Trophoblast cell (in vitro differentiated cells and primary cell): ENCODE results near the gene PLB1.

Source experiments
- DNase-seq, 2 donors: peaks; one replicate each; pipeline ENCODE4 v3.0.0-alpha.2; 2016
- H2AFZ ChIP-seq: 2 replicates; pipeline ENCODE4 v1.6.1; 2013; ENCODE audit warnings: low read length, moderate library complexity, mild to moderate bottlenecking; ENCODE audit not compliant: insufficient read depth, poor library complexity
- H2AK5ac ChIP-seq: 2 replicates; pipeline ENCODE4 v1.6.1; 2013; ENCODE audit warnings: mild to moderate bottlenecking, low read length
- H2BK120ac ChIP-seq: 2 replicates; pipeline ENCODE4 v1.6.1; 2013; ENCODE audit warnings: low read length, mild to moderate bottlenecking, moderate library complexity; ENCODE audit not compliant: insufficient read depth, poor library complexity
- H2BK12ac ChIP-seq: 2 replicates; pipeline ENCODE4 v1.6.1; 2013; ENCODE audit warnings: mild to moderate bottlenecking, low read length, moderate library complexity
- H2BK5ac ChIP-seq: 2 replicates; pipeline ENCODE4 v1.6.1; 2013; ENCODE audit warnings: low read length, low read depth, moderate library complexity, mild to moderate bottlenecking; ENCODE audit not compliant: poor library complexity
- H3K14ac ChIP-seq: 2 replicates; pipeline ENCODE4 v1.6.1; 2013; ENCODE audit warnings: mild to moderate bottlenecking, low read length
- H3K18ac ChIP-seq: 2 replicates; pipeline ENCODE4 v1.6.1; 2013; ENCODE audit warnings: mild to moderate bottlenecking, low read length
- H3K23ac ChIP-seq: 2 replicates; pipeline ENCODE4 v1.6.1; 2013; ENCODE audit warnings: low read length
- H3K27ac ChIP-seq: 2 replicates; pipeline ENCODE4 v1.5.1; 2013; ENCODE audit warnings: low read depth, mild to moderate bottlenecking, inconsistent platforms, low read length, moderate library complexity
- H3K27me3 ChIP-seq: 2 replicates; pipeline ENCODE4 v1.6.1; 2013; ENCODE audit warnings: inconsistent platforms, mild to moderate bottlenecking, low read length, moderate library complexity; ENCODE audit not compliant: insufficient read depth
- H3K36me3 ChIP-seq, 2 experiments: 1 replicate in 1 of 2; 2 replicates in 1 of 2; pipeline ENCODE4 v1.6.1; 2013; ENCODE audit warnings: low read length in 2 of 2, mild to moderate bottlenecking in 2 of 2, moderate library complexity in 1 of 2; ENCODE audit not compliant: insufficient read depth in 2 of 2, control insufficient read depth in 1 of 2
- H3K4ac ChIP-seq: 2 replicates; pipeline ENCODE4 v1.6.1; 2013; ENCODE audit warnings: low read depth, mild to moderate bottlenecking, low read length, moderate library complexity
- H3K4me1 ChIP-seq, 2 experiments: 1 replicate in 1 of 2; 2 replicates in 1 of 2; pipeline ENCODE4 v1.6.1; 2013; ENCODE audit warnings: low read length in 2 of 2, mild to moderate bottlenecking in 2 of 2, moderate library complexity in 1 of 2; ENCODE audit not compliant: insufficient read depth in 2 of 2, control insufficient read depth in 1 of 2
- H3K4me2 ChIP-seq: 2 replicates; pipeline ENCODE4 v1.6.1; 2013; ENCODE audit warnings: inconsistent platforms, mild to moderate bottlenecking, low read length, moderate library complexity
- H3K4me3 ChIP-seq: 2 replicates; pipeline ENCODE4 v1.5.1; 2013; ENCODE audit warnings: mild to moderate bottlenecking, low read depth, low read length, inconsistent platforms
- H3K79me1 ChIP-seq: one replicate; pipeline ENCODE4 v1.6.1; 2013; ENCODE audit warnings: low read length
- H3K79me2 ChIP-seq: 2 replicates; pipeline ENCODE4 v1.6.1; 2013; ENCODE audit warnings: low read length, mild to moderate bottlenecking; ENCODE audit not compliant: control insufficient read depth, insufficient read depth, poor library complexity
- H3K9ac ChIP-seq: 2 replicates; pipeline ENCODE4 v1.6.1; 2013; ENCODE audit warnings: mild to moderate bottlenecking, low read length
- H3K9me3 ChIP-seq: 2 replicates; pipeline ENCODE4 v1.6.1; 2013; ENCODE audit warnings: low read depth, mild to moderate bottlenecking, control low read depth, inconsistent platforms, low read length; ENCODE audit not compliant: insufficient read depth
- H4K12ac ChIP-seq: 2 replicates; pipeline ENCODE4 v1.6.1; 2013; ENCODE audit warnings: low read depth, mild to moderate bottlenecking, low read length, moderate library complexity
- H4K8ac ChIP-seq: 2 replicates; pipeline ENCODE4 v1.6.1; 2013; ENCODE audit warnings: low read depth, mild to moderate bottlenecking, low read length, moderate library complexity
- H4K91ac ChIP-seq: one replicate; pipeline ENCODE4 v1.6.1; 2013; ENCODE audit warnings: low read depth, mild to moderate bottlenecking, low read length, moderate library complexity
- WGBS: extraction: QIAGEN DNeasy Blood & Tissue Kit; methylation state at CpG from one replicate; pipeline ENCODE4 v1.1.7; 2013; ENCODE audit warnings: missing lambda C conversion rate; ENCODE audit not compliant: insufficient read length, insufficient coverage; ENCODE audit errors: extremely low coverage; 5-methylcytosine and 5-hydroxymethylcytosine counted together

Gene PLB1

GRCh38 chr2:28576714-28577113, 80.9 kb downstream of the PLB1 start:
- Histone ChIP-seq H3K9me3 (no peaks in the 10 kb centered on the region), H3K9ac (no peak overlapping the region), H3K27ac (no peak overlapping the region), H3K27me3 (no peaks in the 10 kb centered on the region), H2BK120ac (no peak overlapping the region), H2BK5ac (no peak overlapping the region), H3K14ac (no peak overlapping the region), H3K79me2 (no peaks in the 10 kb centered on the region), H4K91ac (no peak overlapping the region), H3K23ac (no peak overlapping the region), H3K18ac (no peak overlapping the region), H3K4me2 (no peak overlapping the region), H4K8ac (no peak overlapping the region), H3K79me1 (peaks cover 2% of the 10 kb centered on the region), H2BK12ac (no peak overlapping the region), H3K4ac (no peak overlapping the region), H2AK5ac (no peak overlapping the region), H3K4me3 (no peak overlapping the region), H2AFZ (no peak overlapping the region), H3K36me3 (no peaks in the 10 kb centered on the region), H3K4me1 (peaks cover 2 to 5% of the 10 kb centered on the region in 2 experiments), H4K12ac (no peak overlapping the region)
- whole genome bisulfite sequencing: no CpG with 5 or more reads among the region's 5 CpGs
- peak in 1 of 2 donors; percentile 12 for DNase-seq

DNA sequence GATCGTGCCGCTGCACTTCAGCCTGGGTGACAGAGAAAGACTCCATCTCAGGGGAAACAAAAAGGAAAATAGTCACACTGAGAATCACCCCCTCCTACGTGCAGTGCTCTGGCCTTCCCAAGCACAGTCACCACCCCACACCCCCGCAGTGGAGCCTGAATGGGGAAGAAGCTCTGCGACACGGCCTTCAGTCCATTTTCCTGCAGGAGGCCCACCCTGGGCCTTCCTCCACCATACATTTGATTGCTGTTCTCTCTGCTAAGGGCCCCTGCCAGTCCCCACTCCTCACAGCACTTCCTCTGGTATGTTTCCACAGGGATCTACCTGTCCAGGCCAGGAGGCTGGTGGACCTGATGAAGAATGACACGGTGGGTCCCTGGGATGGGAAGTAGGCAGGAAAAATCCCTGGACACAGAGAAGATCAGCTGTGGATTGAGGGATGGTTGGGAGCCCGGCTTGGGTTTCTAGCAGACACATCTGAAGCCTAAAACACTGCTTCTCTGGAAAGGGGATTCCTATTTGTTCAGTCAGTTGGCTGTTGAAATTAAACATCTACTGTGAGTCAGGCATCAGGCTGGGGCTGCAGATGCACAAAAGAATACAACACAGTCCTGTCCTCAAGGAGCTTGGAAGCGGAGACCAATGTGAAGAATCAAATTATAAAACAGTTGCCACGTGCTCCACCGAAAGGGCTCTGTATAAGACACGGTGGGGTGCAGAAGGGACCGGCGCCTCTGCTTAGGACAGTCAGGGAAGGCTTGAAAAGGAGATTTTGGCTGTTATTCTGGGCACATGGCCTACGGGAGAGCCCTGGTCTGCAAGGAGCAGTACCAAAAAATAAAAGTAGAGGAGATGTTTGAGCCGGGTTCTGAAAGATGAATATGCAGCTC, 82.2 kb downstream of the PLB1 start:
- H2BK120ac ChIP-seq: no peak overlapping the region
- peak in 1 of 2 donors; percentile 13 for DNase-seq
- H3K27ac ChIP-seq: no peak overlapping the region
- H3K14ac ChIP-seq: no peak overlapping the region
- no peaks in the 10 kb centered on the region for H3K79me2 ChIP-seq
- no peaks in the 10 kb centered on the region for H3K9me3 ChIP-seq
- H3K4ac ChIP-seq: no peak overlapping the region
- no peak overlapping the region for H3K4me2 ChIP-seq
- no peak overlapping the region for H4K12ac ChIP-seq
- H2BK5ac ChIP-seq: no peak overlapping the region
- no peak overlapping the region for H2AFZ ChIP-seq
- no peaks in the 10 kb centered on the region for H3K36me3 ChIP-seq
- no peak overlapping the region for H3K4me3 ChIP-seq
- peak overlapping the region; percentile 8 for H2AK5ac ChIP-seq
- no peak overlapping the region for H3K23ac ChIP-seq
- no CpG with 5 or more reads among the region's 16 CpGs for WGBS
- H4K8ac ChIP-seq: no peak overlapping the region
- H3K18ac ChIP-seq: no peak overlapping the region
- peaks cover 2% of the 10 kb centered on the region for H3K79me1 ChIP-seq
- H3K27me3 ChIP-seq: no peaks in the 10 kb centered on the region
- H3K9ac ChIP-seq: no peak overlapping the region
- no peak overlapping the region for H2BK12ac ChIP-seq
- peaks cover 2 to 5% of the 10 kb centered on the region in 2 experiments for H3K4me1 ChIP-seq
- no peak overlapping the region for H4K91ac ChIP-seq

DNA sequence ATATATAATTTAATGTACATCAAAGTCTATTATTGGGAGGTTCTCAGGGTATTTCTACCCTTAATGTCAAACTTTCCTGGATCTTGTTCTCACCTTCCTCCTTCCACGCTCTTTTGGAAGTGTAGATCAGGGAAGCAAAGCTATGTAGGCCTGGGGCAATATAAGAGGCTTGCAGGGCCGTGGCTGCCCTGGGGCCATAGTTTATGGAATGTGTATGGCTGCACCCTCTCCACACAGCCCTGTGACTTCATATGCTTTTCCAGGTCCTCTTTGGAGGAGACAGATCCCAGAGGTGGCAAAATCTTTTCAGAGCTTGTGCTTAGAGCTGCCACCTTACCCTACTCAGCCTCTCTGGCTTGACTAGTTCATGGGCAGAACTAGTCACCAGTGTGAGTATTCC, 82.9 kb downstream of the PLB1 start:
- H3K4me2 ChIP-seq: no peak overlapping the region
- H3K79me1 ChIP-seq: peaks cover 2% of the 10 kb centered on the region

DNA sequence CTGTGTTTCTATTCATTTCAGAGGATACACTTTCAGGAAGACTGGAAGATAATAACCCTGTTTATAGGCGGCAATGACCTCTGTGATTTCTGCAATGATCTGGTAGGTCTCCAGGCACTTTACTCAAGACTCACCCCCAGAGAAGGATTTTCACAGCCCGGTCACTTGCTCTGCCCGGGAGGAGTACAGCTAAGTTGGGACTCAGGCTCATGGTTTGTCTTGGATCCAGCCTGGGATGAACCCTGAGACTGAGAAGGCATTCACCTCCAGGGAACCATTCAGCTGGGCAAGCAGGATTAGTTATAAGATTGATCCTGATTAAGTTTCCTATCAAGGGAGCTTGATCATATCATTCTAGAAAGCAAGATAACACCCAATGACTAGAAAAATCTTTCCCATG, 83.7 kb downstream of the PLB1 start:
- Histone ChIP-seq H3K27me3 (no peaks in the 10 kb centered on the region), H3K4ac (no peak overlapping the region), H2BK120ac (no peak overlapping the region), H2AK5ac (no peak overlapping the region), H3K27ac (no peak overlapping the region), H3K9ac (no peak overlapping the region), H3K4me1 (peaks cover 10 to 13% of the 10 kb centered on the region in 2 experiments), H3K79me2 (peaks cover 2% of the 10 kb centered on the region), H2AFZ (no peak overlapping the region), H3K36me3 (no peaks in the 10 kb centered on the region), H3K14ac (no peak overlapping the region), H2BK5ac (no peak overlapping the region), H3K18ac (no peak overlapping the region), H3K79me1 (peaks cover 6% of the 10 kb centered on the region), H3K4me2 (no peak overlapping the region), H4K91ac (no peak overlapping the region), H3K9me3 (no peaks in the 10 kb centered on the region), H3K4me3 (no peak overlapping the region), H3K23ac (no peak overlapping the region), H4K12ac (no peak overlapping the region), H2BK12ac (no peak overlapping the region), H4K8ac (no peak overlapping the region)
- no CpG with 5 or more reads among the region's 3 CpGs for WGBS
- no peak for DNase-seq

More for the DNA sequence above, 82.9 kb downstream of the PLB1 start:
- Histone ChIP-seq H4K91ac (no peak overlapping the region), H4K12ac (no peak overlapping the region), H3K14ac (no peak overlapping the region), H3K36me3 (no peaks in the 10 kb centered on the region), H3K18ac (no peak overlapping the region), H3K4ac (no peak overlapping the region), H2BK120ac (no peak overlapping the region), H2AFZ (no peak overlapping the region), H3K23ac (no peak overlapping the region), H3K4me3 (no peak overlapping the region), H2BK5ac (no peak overlapping the region), H3K9me3 (no peaks in the 10 kb centered on the region), H4K8ac (no peak overlapping the region), H2BK12ac (no peak overlapping the region), H3K27me3 (no peaks in the 10 kb centered on the region), H3K9ac (no peak overlapping the region), H3K79me2 (no peaks in the 10 kb centered on the region), H2AK5ac (no peak overlapping the region), H3K27ac (no peak overlapping the region), H3K4me1 (peaks cover 2 to 5% of the 10 kb centered on the region in 2 experiments)
- no CpG with 5 or more reads among the region's 2 CpGs for WGBS
- peak; percentile 82 to 94 for DNase-seq
